ENCODE data around the gene COMMD10.

- TF ChIP-seq CTCF (conservative IDR thresholded peaks at IDR 0.05; ENCODE audit: low read depth, low read length) (peak; percentile 25; the same call in 1 of the 2 replicates), POLR2A (IDR thresholded peaks at IDR 0.05; ENCODE audit: low read depth, low read length) (no peak), NFE2L2 (IDR thresholded peaks at IDR 0.05; ENCODE audit: low read depth, low read length) (no peak), CHD1 (IDR thresholded peaks at IDR 0.05; ENCODE audit: low read depth, low read length) (no peak), CEBPB (IDR thresholded peaks at IDR 0.05; ENCODE audit: low read depth, low read length) (no peak), MXI1 (IDR thresholded peaks at IDR 0.05; ENCODE audit: borderline replicate concordance, low read depth, low read length) (no peak), USF2 (IDR thresholded peaks at IDR 0.05; ENCODE audit: low read depth, low read length) (no peak), FOS (IDR thresholded peaks at IDR 0.05; ENCODE audit: low read depth, low read length) (no peak)
These were observed 47.5 kb upstream of the COMMD10 start for GRCh38 chr5:116037236-116037822.

Measured in IMR-90 (cell line).